Lung (tissue), 12 donors: ENCODE data around the gene CDC5L. TPM values are rescaled to one million over a fixed set of nuclear protein-coding genes. Genes with fewer than 3 reads are reported as not detected.

Experiments used
- ATAC-seq: fragments of 200-7000 bp; cut with Tn5 transposase; one replicate; pipeline ENCODE4 v1.9.1; 2020; ENCODE audit warnings: moderate number of reproducible peaks; ENCODE audit not compliant: insufficient read depth, low FRiP score
- DNase-seq, 3 donors: peaks; one replicate each; pipeline ENCODE4 v3.0.0-alpha.2; 2013 to 2017
- H3K27ac ChIP-seq, 2 donors: one replicate each; pipeline ENCODE4 v1.5.1; 2013; ENCODE audit warnings: mild to moderate bottlenecking in 2 of 2, moderate library complexity in 2 of 2, control low read depth in 1 of 2, inconsistent platforms in 1 of 2, low read depth in 1 of 2, low read length in 1 of 2
- H3K27me3 ChIP-seq, 3 donors: one replicate each; pipeline ENCODE4 v1.5.1; 2013; ENCODE audit warnings: low read length in 2 of 3; ENCODE audit not compliant: control insufficient read depth in 3 of 3, insufficient read depth in 3 of 3
- H3K36me3 ChIP-seq, 4 donors: one replicate each; pipeline ENCODE4 v1.5.1; 2013; ENCODE audit warnings: low read length in 4 of 4, mild to moderate bottlenecking in 1 of 4, moderate library complexity in 1 of 4; ENCODE audit not compliant: control insufficient read depth in 4 of 4, insufficient read depth in 4 of 4
- H3K4me1 ChIP-seq, 5 donors: one replicate each; pipeline ENCODE4 v1.5.1; 2013; ENCODE audit warnings: low read length in 5 of 5, mild to moderate bottlenecking in 2 of 5, moderate library complexity in 1 of 5; ENCODE audit not compliant: control insufficient read depth in 5 of 5, insufficient read depth in 5 of 5
- H3K4me3 ChIP-seq: one replicate; pipeline ENCODE4 v1.5.1; 2013; ENCODE audit warnings: mild to moderate bottlenecking, control low read depth, moderate library complexity
- H3K9ac ChIP-seq, 2 donors: one replicate each; pipeline ENCODE4 v1.5.1; 2013; ENCODE audit warnings: low read length in 2 of 2, control low read depth in 1 of 2; ENCODE audit not compliant: insufficient read depth in 1 of 2
- H3K9me3 ChIP-seq, 4 donors: one replicate each; pipeline ENCODE4 v1.5.1; 2013; ENCODE audit warnings: low read length in 3 of 4, mild to moderate bottlenecking in 1 of 4, moderate library complexity in 1 of 4; ENCODE audit not compliant: control insufficient read depth in 4 of 4, insufficient read depth in 3 of 4
- CTCF ChIP-seq: IDR thresholded peaks from 2 replicates; pipeline ENCODE4 v1.5.1; 2012; ENCODE audit warnings: mild to moderate bottlenecking; ENCODE audit errors: control extremely low read depth, extremely low read depth
- WGBS, 2 donors: extraction: QIAGEN DNeasy Blood & Tissue Kit; methylation state at CpG; one replicate each; pipeline ENCODE4 v1.1.7; 2013; 5-methylcytosine and 5-hydroxymethylcytosine counted together
- polyA plus RNA-seq, 2 donors: library from polyadenylated mRNA; stranded (reverse); fragments of 200-250 nt; gene quantifications; one replicate each; pipeline ENCODE4 v1.2.1, GENCODE V29; 2013
- total RNA-seq, 2 donors: library from RNA; depleted of rRNA in 1 of 2; stranded (reverse); fragments of >200 nt in 1 of 2; gene quantifications; one replicate each; pipeline ENCODE4 v1.2.1, GENCODE V29; 2014 to 2021
- donor health status: control.
- donor health status: control.
- donor health status: Bipolar disorder and iron deficiency.
- donor health status: healthy.
- donor health status: DM: yes; HTN: yes; CAD: no.

The CDC5L gene
- total and polyA plus RNA-seq, 4 donors: 5.1 to 26.8 (median 11.3) TPM

GRCh38 chr6:44442236-44442635 is 54.7 kb downstream of the CDC5L start:
- Histone ChIP-seq H3K4me1 (peaks cover 0 to 18% (median 1%) of the 10 kb centered on the region in 5 donors), H3K9me3 (peaks cover 0 to 6% (median 2%) of the 10 kb centered on the region in 4 donors), H3K36me3 (peaks cover 4 to 40% (median 18%) of the 10 kb centered on the region in 4 donors), H3K27ac (no peak overlapping the region), H3K27me3 (no peaks in the 10 kb centered on the region), H3K4me3 (no peak overlapping the region), H3K9ac (no peak overlapping the region)
- DNase-seq (no peak), ATAC-seq (no peak)
- 90 to 94% methylated on average over 1 of the region's 1 CpG for WGBS, 2 donors
- TF ChIP-seq CTCF: no peak

GRCh38 chr6:44442833-44443444 is 55.4 kb downstream of the CDC5L start:
- no peaks in the 10 kb centered on the region for H3K27me3 ChIP-seq
- peaks cover 0 to 6% (median 2%) of the 10 kb centered on the region in 4 donors for H3K9me3 ChIP-seq
- no peak overlapping the region for H3K27ac ChIP-seq
- H3K4me3 ChIP-seq: no peak overlapping the region
- ATAC-seq (no peak), DNase-seq (no peak)
- peaks cover 0 to 18% (median 4%) of the 10 kb centered on the region in 5 donors for H3K4me1 ChIP-seq
- H3K36me3 ChIP-seq: peaks cover 4 to 40% (median 20%) of the 10 kb centered on the region in 4 donors
- H3K9ac ChIP-seq: no peak overlapping the region
- TF ChIP-seq CTCF: no peak

- DNase-seq (peak in 1 of 3 donors; percentile 9), ATAC-seq (no peak)
- Histone ChIP-seq H3K4me3 (no peak overlapping the region), H3K36me3 (peaks cover 5 to 38% (median 21%) of the 10 kb centered on the region in 4 donors), H3K27ac (no peak overlapping the region), H3K9me3 (peaks cover 0 to 6% (median 2%) of the 10 kb centered on the region in 4 donors), H3K9ac (no peak overlapping the region), H3K27me3 (no peaks in the 10 kb centered on the region), H3K4me1 (peaks cover 0 to 16% (median 4%) of the 10 kb centered on the region in 5 donors)
- no peak for TF ChIP-seq CTCF
- 78 to 82% methylated on average over 1 of the region's 1 CpG for WGBS, 2 donors
These were observed 57.3 kb downstream of the CDC5L start for GRCh38 chr6:44444853-44445252.
